SK-N-SH treated with all-trans-retinoic acid at 6 μM for 48 hours (cell line): ENCODE results near the gene PSMC1.

Experiments used
- GLIS3 ChIP-seq: fragments of 250-450 bp; sonication (Bioruptor Pico); IDR thresholded peaks from 2 replicates; pipeline ENCODE4 v1.5.0; 2020; ENCODE audit warnings: mild to moderate bottlenecking, moderate library complexity
- PATZ1 ChIP-seq: fragments of 250-450 bp; sonication (Bioruptor Pico); IDR thresholded peaks from 2 replicates; pipeline ENCODE4 v1.8.0; 2020; ENCODE audit warnings: mild to moderate bottlenecking, moderate library complexity, borderline replicate concordance
- PPARA ChIP-seq: fragments of 250-450 bp; sonication (Bioruptor Pico); IDR thresholded peaks from 2 replicates; pipeline ENCODE4 v1.5.0; 2020; ENCODE audit warnings: mild to moderate bottlenecking, borderline replicate concordance
- SNAI2 ChIP-seq: fragments of 250-450 bp; sonication (Bioruptor Pico); IDR thresholded peaks from 2 replicates; pipeline ENCODE4 v1.5.0; 2020; ENCODE audit warnings: mild to moderate bottlenecking, moderate library complexity
- TCF4 ChIP-seq: fragments of 250-450 bp; sonication (Bioruptor Pico); IDR thresholded peaks from 2 replicates; pipeline ENCODE4 v1.8.0; 2021; ENCODE audit warnings: mild to moderate bottlenecking, moderate library complexity, borderline replicate concordance
- ZFP30 ChIP-seq: fragments of 450-650 bp; formaldehyde crosslinking; IDR thresholded peaks from 2 replicates; pipeline ENCODE4 v1.5.0; 2022; ENCODE audit warnings: mild to moderate bottlenecking, moderate library complexity
- ZNF565 ChIP-seq: fragments of 450-650 bp; formaldehyde crosslinking; conservative IDR thresholded peaks from 2 replicates; pipeline ENCODE4 v1.5.0; 2020; ENCODE audit warnings: low read depth, mild to moderate bottlenecking, moderate library complexity

GRCh38 chr14:90321891-90322290, 65.5 kb downstream of the PSMC1 start:
- TF ChIP-seq PATZ1 (CRISPR knock-in tag) (no peak), ZNF565 (CRISPR knock-in tag) (no peak), PPARA (CRISPR knock-in tag) (no peak), TCF4 (no peak), ZFP30 (CRISPR knock-in tag) (no peak), SNAI2 (CRISPR knock-in tag) (no peak), GLIS3 (CRISPR knock-in tag) (no peak)
